Caco-2 (cell line): ENCODE data around the gene YWHAQ. TPM values are rescaled to one million over a fixed set of nuclear protein-coding genes. Genes with fewer than 3 reads are reported as not detected.
A peak's percentile ranks its signal among the peaks of the same experiment; 100 is the strongest.

Source experiments
- BruUV-seq: library from RNA; stranded (reverse); fragments of 400-500 nt; replicated peaks from 2 replicates; lab custom pipeline; 2021; lab: Mats Ljungman, UMichigan
- CTCF ChIA-PET: fragments of 300-600 bp; sonication (Branson Sonifier 250); formaldehyde crosslinking; loops from one replicate; lab custom pipeline; 2022; ENCODE audit warnings: antibody characterized with exemption; lab: Charles Lee
- POLR2A ChIA-PET: fragments of 300-600 bp; sonication (Branson Sonifier 250); formaldehyde crosslinking; loops from one replicate; lab custom pipeline; 2022; ENCODE audit warnings: antibody characterized with exemption; lab: Charles Lee
- DNase-seq, 2 experiments: peaks; one replicate each; pipeline versions ENCODE4 v3.0.0 to v3.0.0-alpha.2; 2020 to 2022
- H3K27me3 ChIP-seq: replicated peaks from 2 replicates; pipeline ENCODE4 v1.6.0; 2011; ENCODE audit warnings: low read length; ENCODE audit not compliant: control insufficient read depth, insufficient read depth
- H3K36me3 ChIP-seq: 2 replicates; pipeline ENCODE4 v1.5.1; 2011; ENCODE audit warnings: low read length; ENCODE audit not compliant: control insufficient read depth, insufficient read depth
- H3K4me1 ChIP-seq: fragments of 250-450 bp; sonication (Bioruptor Pico); 2 replicates; pipeline ENCODE4 v1.5.1; 2020; ENCODE audit warnings: mild to moderate bottlenecking
- H3K4me3 ChIP-seq: 2 replicates; pipeline ENCODE4 v1.5.1; 2011; ENCODE audit warnings: low read depth, mild to moderate bottlenecking, control low read depth, low read length
- H3K9me3 ChIP-seq: fragments of 250-450 bp; sonication (Bioruptor Pico); 2 replicates; pipeline ENCODE4 v1.5.1; 2020; ENCODE audit warnings: mild to moderate bottlenecking, moderate library complexity
- H3K27ac Mint-ChIP-seq: one replicate; pipeline ENCODE4 v1.8.0; 2022; ENCODE audit warnings: mixed read lengths; ENCODE audit not compliant: unreplicated experiment
- H3K27me3 Mint-ChIP-seq: one replicate; pipeline ENCODE4 v1.8.0; 2022; ENCODE audit warnings: mixed read lengths; ENCODE audit not compliant: insufficient read depth, unreplicated experiment
- H3K36me3 Mint-ChIP-seq: one replicate; pipeline ENCODE4 v1.8.0; 2022; ENCODE audit warnings: mild to moderate bottlenecking, mixed read lengths; ENCODE audit not compliant: insufficient read depth, unreplicated experiment
- H3K4me1 Mint-ChIP-seq: one replicate; pipeline ENCODE4 v1.8.0; 2022; ENCODE audit warnings: low read depth, mixed read lengths; ENCODE audit not compliant: unreplicated experiment
- H3K4me3 Mint-ChIP-seq: one replicate; pipeline ENCODE4 v1.8.0; 2022; ENCODE audit warnings: mild to moderate bottlenecking, moderate library complexity, mixed read lengths; ENCODE audit not compliant: unreplicated experiment
- H3K9me3 Mint-ChIP-seq: one replicate; pipeline ENCODE4 v1.8.0; 2022; ENCODE audit warnings: mixed read lengths; ENCODE audit not compliant: unreplicated experiment
- intact Hi-C: fragments of 100-400 bp; cut with micrococcal nuclease; formaldehyde crosslinking; loops from one replicate; pipeline ENCODE4 v1.10.0; 2022; ENCODE audit not compliant: unreplicated experiment
- total RNA-seq: library from RNA; stranded (reverse); gene quantifications from 2 replicates; pipeline ENCODE4 v1.2.3, GENCODE V29; 2022
- TF ChIP-seq, protein P1 (sequence below), 2 experiments: fragments of 200-600 bp in 1 of 2; IDR thresholded peaks; 1 replicate in 1 of 2; 2 replicates in 1 of 2; pipeline versions ENCODE4 v1.5.1 to v1.8.0; 2011 to 2022; ENCODE audit warnings: antibody characterized with exemption in 1 of 2, control low read depth in 1 of 2, inconsistent platforms in 1 of 2, low read depth in 1 of 2, low read length in 1 of 2, mild to moderate bottlenecking in 1 of 2, moderate library complexity in 1 of 2; ENCODE audit not compliant: insufficient read depth in 1 of 2, severe bottlenecking in 1 of 2, unreplicated experiment in 1 of 2

YWHAQ gene
- total RNA-seq, 1 experiment from 2014 or later: 344 TPM

DNA sequence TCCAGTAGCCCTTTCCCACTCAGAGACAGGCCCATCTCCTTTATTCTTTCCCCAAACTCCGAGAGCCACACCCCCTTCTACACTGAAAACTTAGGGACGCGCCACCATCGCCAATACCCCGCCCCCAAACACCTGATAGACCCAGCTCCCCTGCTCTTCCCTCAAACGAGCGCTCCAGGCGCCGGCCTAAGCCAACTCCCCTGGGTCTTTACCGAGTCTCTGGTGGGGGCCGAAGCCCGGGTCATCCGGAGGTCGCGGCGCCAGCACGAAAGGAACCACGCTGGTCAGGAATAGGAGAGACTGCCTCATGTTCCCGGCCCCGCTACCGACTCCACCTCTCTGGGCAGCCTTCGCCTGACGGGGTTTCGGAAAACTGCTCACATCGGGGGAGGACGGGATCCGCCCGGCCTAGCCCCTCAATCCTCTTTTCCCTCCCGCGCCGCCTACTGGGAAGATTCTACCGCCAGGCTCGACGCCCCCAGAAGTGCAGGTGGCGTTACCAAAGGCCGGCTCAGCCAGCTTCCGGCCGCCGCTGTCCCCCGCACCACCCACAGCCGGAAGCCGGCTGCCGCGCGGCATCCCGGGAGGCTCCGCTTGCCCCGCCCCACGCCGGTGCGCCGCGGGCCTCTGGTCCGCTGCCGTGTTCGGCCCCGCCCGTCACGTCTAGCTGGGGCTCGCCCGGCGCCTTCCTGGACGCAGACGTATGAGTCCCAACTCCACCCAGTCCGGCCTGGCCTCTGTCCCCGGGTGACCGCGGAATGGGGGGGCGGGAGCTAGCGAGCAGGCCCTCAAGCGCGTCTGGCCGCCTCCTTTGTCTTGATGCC lies 75.3 kb downstream of the YWHAQ start, which contains the start of gene ADAM17:
ADAM17 (minus strand) TSS at position 534 of the 824 bp plus-strand sequence; CDS start at position 309, 225 bp downstream.
- Mint-ChIP-seq H3K36me3 (peaks cover 34% of the 10 kb centered on the region), H3K27ac (peak within 1 kb of the TSS; percentile 90), H3K9me3 (no peaks in the 10 kb centered on the region), H3K4me1 (peaks cover 30% of the 10 kb centered on the region), H3K27me3 (no peaks in the 10 kb centered on the region), H3K4me3 (peak within 1 kb of the TSS; percentile 91)
- CTCF ChIA-PET: interaction anchor here (0.5 to 2.0 kb wide), 16 partner anchors 9 to 854 kb away, joined by 3 to 9 read pairs (median 3); partner anchors contain the start of genes IAH1, TAF1B and YWHAQ
- Histone ChIP-seq H3K4me3 (peak within 1 kb of the TSS; percentile 92), H3K27me3 (no peaks in the 10 kb centered on the region), H3K36me3 (no peaks in the 10 kb centered on the region), H3K4me1 (peaks cover 27% of the 10 kb centered on the region; the same call in 1 of the 2 replicates), H3K9me3 (no peaks in the 10 kb centered on the region)
- intact Hi-C loops: loop anchor here (1.0 to 5.0 kb wide), 3 partner anchors 75 to 141 kb away; partner anchors contain the start of genes CPSF3, ITGB1BP1 and YWHAQ
- peak; percentile 97 to 98 for DNase-seq
- no TSS peak for BruUV-seq
- POLR2A ChIA-PET: interaction anchor here (0.5 to 2.2 kb wide), 6 partner anchors 8 to 489 kb away, joined by 3 to 52 read pairs (median 6); partner anchors contain the start of genes TAF1B and YWHAQ
- TF ChIP-seq, protein P1, sequence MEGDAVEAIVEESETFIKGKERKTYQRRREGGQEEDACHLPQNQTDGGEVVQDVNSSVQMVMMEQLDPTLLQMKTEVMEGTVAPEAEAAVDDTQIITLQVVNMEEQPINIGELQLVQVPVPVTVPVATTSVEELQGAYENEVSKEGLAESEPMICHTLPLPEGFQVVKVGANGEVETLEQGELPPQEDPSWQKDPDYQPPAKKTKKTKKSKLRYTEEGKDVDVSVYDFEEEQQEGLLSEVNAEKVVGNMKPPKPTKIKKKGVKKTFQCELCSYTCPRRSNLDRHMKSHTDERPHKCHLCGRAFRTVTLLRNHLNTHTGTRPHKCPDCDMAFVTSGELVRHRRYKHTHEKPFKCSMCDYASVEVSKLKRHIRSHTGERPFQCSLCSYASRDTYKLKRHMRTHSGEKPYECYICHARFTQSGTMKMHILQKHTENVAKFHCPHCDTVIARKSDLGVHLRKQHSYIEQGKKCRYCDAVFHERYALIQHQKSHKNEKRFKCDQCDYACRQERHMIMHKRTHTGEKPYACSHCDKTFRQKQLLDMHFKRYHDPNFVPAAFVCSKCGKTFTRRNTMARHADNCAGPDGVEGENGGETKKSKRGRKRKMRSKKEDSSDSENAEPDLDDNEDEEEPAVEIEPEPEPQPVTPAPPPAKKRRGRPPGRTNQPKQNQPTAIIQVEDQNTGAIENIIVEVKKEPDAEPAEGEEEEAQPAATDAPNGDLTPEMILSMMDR (IDR thresholded peaks at IDR 0.05; ENCODE audit: insufficient read depth in 1 of 2, low read depth in 1 of 2, low read length in 1 of 2, severe bottlenecking in 1 of 2, unreplicated experiment in 1 of 2): peak; percentile 61 to 69

DNA sequence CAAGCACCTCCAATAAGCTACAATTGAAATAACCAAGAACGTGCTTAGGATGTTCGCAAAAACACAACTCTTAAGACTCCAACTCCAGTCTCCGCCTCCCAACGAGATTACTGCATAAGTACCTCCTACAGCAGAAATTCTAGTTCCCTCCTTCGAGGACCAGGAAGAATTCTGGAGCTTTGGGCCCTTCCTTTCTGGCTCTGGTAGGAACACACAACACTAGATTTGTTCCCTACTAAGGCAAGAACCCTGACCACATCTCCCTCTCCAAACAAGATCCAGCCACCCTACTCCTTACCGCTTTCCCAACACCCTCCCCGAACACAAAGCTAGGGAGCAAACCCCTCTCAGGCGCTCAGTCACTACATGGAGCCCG lies 75.9 kb downstream of the YWHAQ start:
- H3K27me3 ChIP-seq: no peaks in the 10 kb centered on the region
- Mint-ChIP-seq H3K27ac (peak overlapping the region; percentile 90), H3K36me3 (peaks cover 34% of the 10 kb centered on the region), H3K4me1 (peaks cover 30% of the 10 kb centered on the region), H3K4me3 (peak overlapping the region; percentile 91), H3K9me3 (no peaks in the 10 kb centered on the region), H3K27me3 (no peaks in the 10 kb centered on the region)
- ChIA-PET POLR2A (interaction anchor here (2.1 to 2.2 kb wide), 2 partner anchors 76 to 288 kb away, joined by 13 to 52 read pairs; partner anchors contain the start of genes TAF1B and YWHAQ), CTCF (interaction anchor here (0.6 to 2.0 kb wide), 6 partner anchors 53 to 502 kb away, joined by 3 to 9 read pairs (median 5); partner anchors contain the start of genes IAH1 and TAF1B)
- peak; percentile 46 to 52 for DNase-seq
- H3K4me1 ChIP-seq: peaks cover 27% of the 10 kb centered on the region; the same call in 1 of the 2 replicates
- TF ChIP-seq, protein P1 (IDR thresholded peaks at IDR 0.05; ENCODE audit: insufficient read depth in 1 of 2, low read depth in 1 of 2, low read length in 1 of 2, severe bottlenecking in 1 of 2, unreplicated experiment in 1 of 2): no peak
- intact Hi-C loops: loop anchor here (1.0 to 5.0 kb wide), 3 partner anchors 76 to 141 kb away; partner anchors contain the start of genes CPSF3, ITGB1BP1 and YWHAQ
- H3K36me3 ChIP-seq: no peaks in the 10 kb centered on the region
- H3K4me3 ChIP-seq: peak overlapping the region; percentile 92
- no peaks in the 10 kb centered on the region for H3K9me3 ChIP-seq
- TSS peak; percentile 52 for BruUV-seq
